Cardiac muscle cell (in vitro differentiated cells and primary cell): ENCODE results near the gene REG3G. TPM values are rescaled to one million over a fixed set of nuclear protein-coding genes. Genes with fewer than 3 reads are reported as not detected.

Source experiments
- DNase-seq, 2 donors: peaks; one replicate each; pipeline versions ENCODE4 v3.0.0 to v3.0.0-alpha.2; 2010 to 2017; ENCODE audit warnings: low read depth in 1 of 2, low spot score in 1 of 2
- H3K27ac ChIP-seq: fragments of 200-600 bp; sonication (generic); 2 replicates; pipeline ENCODE4 v1.5.1; 2016
- H3K27me3 ChIP-seq: fragments of 200-600 bp; sonication (generic); 2 replicates; pipeline ENCODE4 v1.6.0; 2016; ENCODE audit warnings: control low read depth
- H3K36me3 ChIP-seq: fragments of 200-600 bp; sonication (generic); 2 replicates; pipeline ENCODE4 v1.5.1; 2016; ENCODE audit warnings: control low read depth
- H3K4me1 ChIP-seq: fragments of 200-600 bp; sonication (generic); 2 replicates; pipeline ENCODE4 v1.8.1; 2017; ENCODE audit warnings: low read depth, mild to moderate bottlenecking, mixed run types
- H3K4me3 ChIP-seq: fragments of 200-600 bp; sonication (generic); 2 replicates; pipeline ENCODE4 v1.5.1; 2016; ENCODE audit warnings: mild to moderate bottlenecking
- H3K9me3 ChIP-seq: fragments of 200-600 bp; sonication (generic); 2 replicates; pipeline ENCODE4 v1.5.1; 2017; ENCODE audit warnings: low read depth, mild to moderate bottlenecking, control low read depth
- CTCF ChIP-seq: IDR thresholded peaks from 2 replicates; pipeline ENCODE4 v1.5.1; 2012; ENCODE audit warnings: low read depth, mild to moderate bottlenecking, low read length
- polyA plus RNA-seq: library from polyadenylated mRNA; unstranded; fragments of >200 nt; fragmentation: Nextera tagmentation; extraction: Ambion mirVana; gene quantifications from 2 replicates; pipeline ENCODE4 v1.2.1, GENCODE V29; 2016
- total RNA-seq: library from RNA; depleted of rRNA; stranded (reverse); fragments of >200 nt; gene quantifications from 2 replicates; pipeline ENCODE4 v1.2.3, GENCODE V29; 2016

Gene REG3G
- total and polyA plus RNA-seq, 2 experiments from 2014 or later, result not detected

DNA sequence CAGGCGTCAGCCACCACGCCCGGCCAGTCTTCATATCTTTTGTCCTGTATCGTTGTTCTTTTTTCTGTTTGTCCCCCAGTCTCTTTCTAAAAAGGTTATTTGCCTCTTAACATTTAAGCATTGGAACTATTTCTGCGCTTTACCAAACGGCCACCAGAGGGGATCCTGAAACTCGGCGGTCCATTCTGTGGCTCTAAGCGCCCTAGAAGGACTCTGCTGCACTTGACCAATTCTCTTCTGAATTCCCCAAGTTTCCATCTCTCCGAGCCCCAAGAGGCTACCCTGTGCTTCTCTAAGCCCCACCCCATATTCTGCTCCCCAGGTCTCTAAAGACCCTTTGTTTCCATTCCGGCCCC is 33.1 kb upstream of the REG3G start:
- Histone ChIP-seq H3K4me3 (peak overlapping the region; percentile 28), H3K27me3 (peaks cover 45% of the 10 kb centered on the region)

GRCh38 chr2:78992807-78993517 is 32.5 kb upstream of the REG3G start:
- Histone ChIP-seq H3K36me3 (no peaks in the 10 kb centered on the region), H3K9me3 (no peaks in the 10 kb centered on the region), H3K4me1 (no peaks in the 10 kb centered on the region), H3K4me3 (peak overlapping the region; percentile 28), H3K27ac (no peak overlapping the region), H3K27me3 (peaks cover 45% of the 10 kb centered on the region)
- peak in 1 of 2 donors; percentile 42 for DNase-seq
- TF ChIP-seq CTCF, result no peak

More for the DNA sequence above, 33.1 kb upstream of the REG3G start:
- Histone ChIP-seq H3K4me1 (no peaks in the 10 kb centered on the region), H3K36me3 (no peaks in the 10 kb centered on the region), H3K27ac (no peak overlapping the region), H3K9me3 (no peaks in the 10 kb centered on the region)
- DNase-seq, result peak; percentile 10 to 69
- TF ChIP-seq CTCF, result peak; percentile 30

GRCh38 chr2:78993518-78994148 is 31.9 kb upstream of the REG3G start:
- DNase-seq, result no peak
- TF ChIP-seq CTCF, result no peak
- no peaks in the 10 kb centered on the region for H3K36me3 ChIP-seq
- H3K27ac ChIP-seq, result no peak overlapping the region
- H3K4me1 ChIP-seq, result no peaks in the 10 kb centered on the region
- peak overlapping the region; percentile 28 for H3K4me3 ChIP-seq
- H3K27me3 ChIP-seq, result peaks cover 45% of the 10 kb centered on the region
- no peaks in the 10 kb centered on the region for H3K9me3 ChIP-seq

- Histone ChIP-seq H3K4me3 (no peak overlapping the region), H3K27me3 (peaks cover 45% of the 10 kb centered on the region), H3K4me1 (no peaks in the 10 kb centered on the region), H3K9me3 (no peaks in the 10 kb centered on the region), H3K27ac (no peak overlapping the region), H3K36me3 (no peaks in the 10 kb centered on the region)
- no peak for TF ChIP-seq CTCF
- no peak for DNase-seq
Measured at GRCh38 chr2:78994789-78995188, 30.7 kb upstream of the REG3G start.

- Histone ChIP-seq H3K27me3 (peaks cover 20% of the 10 kb centered on the region), H3K36me3 (no peaks in the 10 kb centered on the region), H3K4me1 (no peaks in the 10 kb centered on the region), H3K4me3 (no peak overlapping the region), H3K9me3 (no peaks in the 10 kb centered on the region), H3K27ac (no peak overlapping the region)
- peak; percentile 32 for TF ChIP-seq CTCF
- DNase-seq, result peak; percentile 14 to 34
Measured at GRCh38 chr2:78999406-78999805, 26.1 kb upstream of the REG3G start.
